NCI-H748 (cell line): ENCODE data around the gene SLC10A1.

Experiments
- DNase-seq: peaks from one replicate; lab custom pipeline; 2025; ENCODE audit not compliant: unreplicated experiment; lab: John Stamatoyannopoulos, UW

Gene SLC10A1

DNA sequence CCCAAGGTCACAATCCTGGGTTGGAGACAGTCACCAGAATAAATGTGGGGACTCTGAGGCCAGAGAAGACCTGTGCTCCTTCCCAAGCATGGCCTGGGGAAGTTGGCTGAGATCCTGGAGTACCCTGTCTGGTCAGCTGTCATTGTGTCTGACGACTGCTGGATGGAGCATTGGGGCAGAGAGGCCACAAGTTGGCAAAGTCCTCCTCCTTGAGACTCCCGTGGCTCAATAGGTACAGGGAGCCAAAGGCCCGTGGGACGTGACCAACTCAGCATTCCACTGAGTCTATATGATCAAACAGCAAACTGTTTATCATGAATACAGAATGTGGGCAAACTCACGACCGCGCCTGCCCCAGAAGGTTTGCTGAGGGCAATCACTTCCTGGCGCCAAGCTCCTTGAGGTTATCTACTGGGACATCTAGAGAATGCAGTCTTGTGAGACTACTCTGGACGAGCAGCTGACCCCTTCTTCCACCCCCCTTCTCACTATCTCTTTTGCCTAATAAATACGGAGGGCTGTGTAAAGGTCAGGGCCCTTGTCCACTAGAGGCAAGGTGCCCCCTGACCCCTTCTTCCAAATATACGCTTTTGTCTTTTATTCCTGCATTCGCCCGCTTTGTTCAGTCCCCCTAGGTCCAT is 14.3 kb upstream of the SLC10A1 start:
- no peak for DNase-seq

DNA sequence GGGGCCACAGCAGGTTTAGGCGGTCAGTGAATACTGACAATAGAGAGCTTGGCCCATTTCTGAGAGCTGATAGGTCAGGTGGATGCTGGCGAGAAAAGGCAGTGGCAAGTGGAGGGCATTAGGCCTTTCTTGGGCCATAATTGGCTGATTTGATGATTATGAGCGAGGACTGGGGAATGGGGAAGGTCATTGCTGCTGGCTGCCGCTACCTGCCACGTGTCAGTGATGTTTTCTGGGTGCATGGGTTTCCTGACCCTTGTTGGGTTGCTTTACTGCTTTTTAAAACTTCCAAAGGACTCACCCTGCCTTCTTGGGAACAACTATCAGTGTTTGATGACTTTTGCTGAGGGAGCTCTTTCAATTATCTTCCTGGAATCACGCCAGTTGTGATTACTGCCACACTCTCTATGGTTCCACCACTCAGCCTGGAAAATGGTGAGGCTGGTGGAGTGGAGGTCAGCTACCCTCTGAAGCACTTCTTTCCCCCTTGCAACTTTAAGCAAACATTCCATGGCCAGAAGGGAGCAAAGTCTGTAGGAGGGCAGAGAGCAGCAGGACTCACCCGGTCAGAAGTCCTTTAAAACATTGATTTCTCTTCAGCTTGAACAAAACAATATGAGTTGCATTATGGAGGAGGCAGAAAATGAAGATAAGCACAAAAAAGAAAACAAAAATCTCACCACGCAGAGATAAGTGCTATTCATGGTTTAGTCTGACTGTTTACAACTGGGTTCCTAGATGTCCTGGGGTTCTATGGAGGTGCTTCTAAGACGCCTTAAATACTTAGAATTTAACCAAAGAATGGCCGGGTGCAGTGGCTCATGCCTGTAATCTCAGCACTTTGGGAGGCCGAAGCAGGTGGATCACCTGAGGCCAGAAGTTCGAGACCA is 12.1 kb upstream of the SLC10A1 start:
- DNase-seq, result no peak

DNA sequence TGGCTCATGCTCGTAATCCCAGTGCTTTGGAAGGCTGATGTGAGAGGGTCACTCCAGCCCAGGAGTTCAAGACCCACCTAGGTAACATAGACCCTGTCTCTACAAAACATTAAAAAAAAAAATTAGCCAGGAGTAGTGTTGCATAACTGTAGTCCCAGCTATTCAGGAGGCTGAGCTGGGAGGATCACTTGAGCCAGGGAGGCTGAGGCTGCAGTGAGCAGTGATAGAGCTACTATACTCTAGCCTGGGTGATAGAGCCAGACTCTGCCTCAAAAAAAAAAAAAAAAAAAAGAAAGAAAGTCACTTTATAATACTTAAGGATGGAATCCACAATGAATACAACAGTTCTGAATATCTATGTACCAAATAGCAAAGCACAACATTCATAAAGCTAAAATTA is 10.2 kb upstream of the SLC10A1 start:
- no peak for DNase-seq

DNA sequence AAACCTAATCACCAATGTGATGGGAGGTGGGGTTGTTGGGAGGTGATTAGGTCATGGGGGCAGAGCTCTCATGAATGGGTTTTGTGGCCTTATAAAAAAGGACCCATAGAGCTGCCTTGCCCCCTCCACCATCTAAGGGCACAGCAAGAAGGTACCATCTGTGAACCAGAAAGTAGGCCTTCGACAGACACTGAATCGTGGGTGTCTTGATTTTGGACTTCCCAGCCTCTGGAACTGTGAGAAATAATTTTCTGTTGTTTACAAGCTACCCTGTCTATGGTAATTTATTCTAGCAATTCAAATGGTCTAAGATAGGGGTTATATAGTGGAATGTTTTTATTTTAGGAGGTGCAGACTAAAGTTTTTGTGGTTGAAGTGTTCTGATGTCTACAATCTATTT is 7.9 kb upstream of the SLC10A1 start:
- DNase-seq, result no peak

DNA sequence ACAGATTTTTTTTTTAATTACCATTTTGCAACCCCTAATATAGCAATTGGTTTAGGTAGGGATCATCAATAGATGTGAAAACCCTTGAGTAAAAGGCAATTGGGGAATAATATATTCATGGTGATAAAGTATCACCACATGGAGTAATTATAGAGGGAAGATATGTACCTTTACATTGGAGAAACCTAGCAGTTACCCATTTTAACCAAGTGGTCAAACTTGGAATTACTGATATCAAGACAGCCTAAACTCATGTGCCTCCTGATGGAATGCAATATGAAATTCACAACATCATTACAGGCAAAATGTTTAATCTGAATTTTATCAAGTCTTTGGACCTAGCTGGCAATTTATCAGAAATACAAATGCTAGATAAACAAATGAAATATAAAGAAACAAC is 6.7 kb upstream of the SLC10A1 start:
- DNase-seq, result no peak

DNA sequence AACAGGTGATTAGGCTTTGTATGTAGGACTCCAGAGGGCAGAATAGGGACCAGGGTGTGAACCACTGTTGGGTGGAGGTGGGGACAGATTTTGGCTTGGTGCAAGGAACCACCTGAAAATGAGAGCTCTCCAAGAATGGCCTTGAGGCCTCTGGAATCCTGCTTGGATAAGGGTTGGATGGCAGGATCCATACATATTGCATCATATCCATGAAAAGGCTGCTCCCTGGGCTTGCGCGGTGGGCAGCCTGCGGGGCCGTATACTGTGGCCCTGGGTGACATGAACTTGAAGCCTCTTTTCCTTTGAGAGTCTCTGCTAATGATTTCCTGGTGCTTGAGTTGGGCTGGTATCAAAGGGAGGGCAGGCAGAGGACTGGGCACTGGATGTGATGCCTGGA is 1.3 kb upstream of the SLC10A1 start:
- DNase-seq, result no peak

DNA sequence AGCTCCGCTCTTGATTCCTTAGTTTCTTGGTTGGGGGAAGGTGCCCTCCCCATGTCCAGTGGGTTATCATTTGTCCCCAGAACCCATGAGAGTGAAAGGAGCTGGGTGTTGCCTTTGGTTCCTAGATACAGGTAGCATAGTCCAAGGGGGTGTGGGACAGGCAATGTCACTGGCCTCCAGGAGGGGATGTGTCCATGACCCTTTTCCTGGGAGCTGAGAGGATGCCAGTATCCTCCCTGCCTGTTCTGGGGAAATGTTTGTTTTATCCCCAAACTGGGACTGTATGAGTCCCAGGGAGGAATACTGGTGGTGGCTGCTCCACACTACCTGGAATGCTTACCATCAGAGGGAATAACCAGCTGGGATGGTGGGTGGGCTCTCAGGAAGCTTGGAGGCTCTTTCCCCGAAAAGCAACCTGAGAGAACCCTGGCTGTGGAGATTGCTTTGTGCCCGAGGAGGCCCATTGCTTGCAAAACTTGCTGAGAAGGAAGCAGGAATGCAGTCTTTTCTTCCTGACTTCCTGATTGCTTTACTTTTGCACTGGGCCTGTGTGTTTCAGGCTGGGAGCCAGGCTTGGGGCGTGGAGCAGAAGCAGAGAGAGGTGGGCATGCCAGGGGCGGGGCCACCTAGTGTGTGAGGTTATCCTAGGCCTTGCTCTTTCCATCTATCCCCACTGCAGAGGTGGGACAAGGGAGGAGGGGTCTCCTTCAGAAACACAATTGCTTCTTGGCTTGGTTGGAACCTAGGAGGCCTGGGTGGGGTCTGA is 715 bp upstream of the SLC10A1 start:
- DNase-seq, result no peak

DNA sequence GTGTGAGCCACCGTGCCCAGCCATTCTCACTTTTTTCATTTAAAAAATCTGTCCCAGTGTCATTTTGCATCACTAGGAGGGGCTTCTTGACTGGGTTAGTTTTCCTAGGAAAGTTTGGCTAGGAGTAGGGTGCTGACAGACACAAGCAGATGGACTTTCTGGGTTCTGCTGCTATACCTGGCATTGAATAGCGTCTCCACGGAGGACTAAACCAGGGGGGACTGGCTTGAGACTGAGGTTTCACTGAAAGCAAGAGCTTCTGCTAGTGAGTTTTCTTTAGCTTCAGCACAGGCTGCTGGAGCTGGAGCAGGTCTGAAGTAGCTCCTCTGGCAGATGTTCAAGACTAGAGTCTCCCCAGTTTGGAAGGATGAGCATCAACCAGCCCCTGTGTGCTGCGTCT is 1.4 kb downstream of the SLC10A1 start:
- no peak for DNase-seq

DNA sequence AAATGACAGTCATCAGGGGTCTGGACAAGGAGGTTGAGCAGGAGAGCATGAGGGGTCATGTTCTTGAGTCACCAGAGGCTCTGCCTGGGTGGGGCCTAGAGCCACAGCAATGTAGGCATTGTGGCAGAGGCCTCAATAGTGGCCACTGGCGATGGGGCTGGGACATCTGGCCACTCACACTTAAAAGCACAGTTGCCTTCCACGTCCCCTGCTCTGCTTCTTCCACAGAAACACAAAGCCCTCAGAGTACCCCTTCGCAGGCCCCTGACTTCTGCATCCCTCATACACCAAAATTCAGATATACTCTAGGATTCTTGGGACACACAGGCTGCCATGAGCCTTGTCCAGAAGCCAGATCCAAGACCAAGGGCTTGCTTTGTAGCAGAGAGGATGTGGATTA is 2.2 kb downstream of the SLC10A1 start:
- no peak for DNase-seq

DNA sequence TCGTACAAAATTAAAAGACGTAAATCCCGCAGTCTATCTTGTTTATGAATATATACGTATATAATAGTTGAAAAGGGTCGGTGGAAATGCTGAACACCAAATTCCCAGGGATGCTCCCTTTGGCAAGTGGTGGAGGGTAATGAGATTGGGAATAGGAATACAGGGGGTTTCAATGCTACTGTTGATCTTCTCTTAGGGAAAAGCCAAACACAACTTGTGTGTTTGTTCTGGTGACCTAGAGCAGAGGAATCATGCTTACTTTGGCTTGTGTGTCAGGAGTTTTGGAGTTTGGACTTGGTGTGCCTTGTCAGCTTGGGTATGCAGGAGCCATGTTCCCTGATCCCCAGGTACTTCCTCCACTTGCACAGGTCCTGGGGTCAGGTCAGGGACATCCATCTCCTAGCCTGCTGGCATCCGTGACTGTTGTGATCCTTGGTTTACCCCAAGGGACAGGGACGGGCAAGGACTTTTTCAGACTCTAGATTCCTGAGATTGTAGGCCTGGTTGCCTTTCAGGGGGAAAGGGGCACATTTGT is 4.1 kb downstream of the SLC10A1 start:
- no peak for DNase-seq

DNA sequence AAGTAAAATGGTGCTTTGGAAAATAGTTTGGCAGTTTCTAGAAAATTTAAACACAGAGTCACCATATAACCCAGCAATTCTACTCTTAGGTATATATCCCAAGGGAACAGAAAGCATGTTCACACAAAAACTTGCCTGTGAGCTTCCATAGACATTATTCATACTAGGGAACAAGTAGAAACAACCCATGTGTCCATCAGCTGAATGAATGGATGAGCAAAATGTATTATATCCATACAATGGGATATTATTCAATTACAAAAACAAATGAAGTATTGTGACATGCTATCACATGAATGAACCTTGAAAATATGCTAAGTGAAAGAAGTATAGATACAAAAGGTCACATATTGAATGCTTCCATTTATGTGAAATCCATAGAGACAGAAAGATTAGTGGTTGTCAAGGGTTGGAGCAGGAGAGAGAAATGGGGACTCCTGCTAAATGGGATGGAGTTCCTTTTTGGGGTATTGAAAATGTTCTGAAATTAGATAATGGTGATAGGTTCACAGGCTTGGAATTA is 7.9 kb downstream of the SLC10A1 start:
- no peak for DNase-seq

DNA sequence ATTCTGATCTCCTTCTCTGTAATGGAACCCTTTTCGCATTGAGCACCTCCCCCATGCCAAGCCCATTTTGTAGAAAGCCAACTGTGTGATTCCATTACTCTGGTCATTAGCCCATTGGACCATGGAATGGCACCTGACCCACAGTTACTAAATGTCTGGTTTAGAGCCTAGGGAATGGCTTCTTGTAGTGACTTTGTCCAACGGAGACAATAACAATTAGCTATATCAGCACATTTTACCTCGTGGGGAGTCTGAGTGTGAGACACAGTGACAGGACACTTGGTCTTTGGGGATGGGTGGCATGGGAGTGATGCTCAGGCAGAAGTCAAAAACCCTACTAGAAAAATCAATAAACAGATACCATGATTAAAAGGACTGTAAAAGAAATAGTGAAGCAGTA is 10.4 kb downstream of the SLC10A1 start:
- no peak for DNase-seq

DNA sequence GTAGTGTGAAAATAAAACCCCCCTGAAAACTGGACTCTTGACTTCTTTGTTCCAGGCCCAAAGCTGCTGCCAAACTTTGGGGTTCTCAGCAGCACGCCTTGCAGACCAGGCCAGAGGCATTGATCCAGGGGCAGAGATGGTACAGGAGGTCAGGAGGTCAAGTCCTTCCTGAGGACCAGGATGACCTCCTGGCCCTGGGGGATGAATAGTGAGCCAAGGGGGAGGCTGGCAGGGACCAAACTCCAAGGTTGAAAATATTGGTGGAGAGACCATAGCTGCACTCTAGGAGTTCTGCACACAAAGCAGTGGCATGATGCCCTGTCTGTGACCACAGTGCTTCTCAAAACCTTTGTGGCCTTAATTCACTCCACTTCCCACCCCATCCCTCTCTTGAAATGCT is 12.1 kb downstream of the SLC10A1 start:
- no peak for DNase-seq

DNA sequence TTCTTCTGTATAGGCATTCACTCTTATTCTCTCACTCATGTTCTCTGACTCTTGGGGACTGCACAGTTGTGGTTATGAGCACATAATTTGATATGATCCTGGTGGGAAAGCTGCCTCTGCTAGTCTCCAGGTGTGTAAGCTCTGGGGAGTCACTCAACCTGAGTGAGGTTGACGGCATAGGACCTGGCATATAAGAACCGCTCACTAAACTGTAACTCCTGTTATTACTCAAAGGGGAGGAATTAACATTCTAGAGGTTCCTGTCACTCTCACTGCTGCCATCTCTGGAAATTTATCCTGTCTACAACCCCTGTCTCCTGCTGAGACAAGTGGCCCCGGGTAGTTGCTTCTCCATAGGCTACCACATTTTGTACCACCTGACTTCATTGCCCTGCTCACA is 16.1 kb downstream of the SLC10A1 start:
- DNase-seq, result no peak

DNA sequence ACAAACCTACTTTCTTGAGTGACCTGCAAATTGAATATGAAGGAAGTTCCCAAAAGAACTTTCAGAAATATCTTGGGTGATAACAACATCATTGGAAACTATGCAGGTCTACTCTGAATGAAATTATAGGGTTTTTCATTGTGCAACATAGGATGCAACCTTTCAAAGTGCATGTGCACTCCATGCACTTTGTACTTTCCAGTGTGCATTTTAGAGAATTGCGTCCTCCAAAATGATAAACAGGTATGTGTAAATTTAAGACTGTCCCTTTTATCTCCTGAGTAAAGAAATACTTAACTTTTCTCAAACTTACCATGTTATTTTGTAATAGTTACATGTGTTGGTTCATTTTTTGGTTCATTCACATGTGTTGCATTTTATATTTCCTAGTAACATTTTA is 16.9 kb downstream of the SLC10A1 start:
- no peak for DNase-seq

DNA sequence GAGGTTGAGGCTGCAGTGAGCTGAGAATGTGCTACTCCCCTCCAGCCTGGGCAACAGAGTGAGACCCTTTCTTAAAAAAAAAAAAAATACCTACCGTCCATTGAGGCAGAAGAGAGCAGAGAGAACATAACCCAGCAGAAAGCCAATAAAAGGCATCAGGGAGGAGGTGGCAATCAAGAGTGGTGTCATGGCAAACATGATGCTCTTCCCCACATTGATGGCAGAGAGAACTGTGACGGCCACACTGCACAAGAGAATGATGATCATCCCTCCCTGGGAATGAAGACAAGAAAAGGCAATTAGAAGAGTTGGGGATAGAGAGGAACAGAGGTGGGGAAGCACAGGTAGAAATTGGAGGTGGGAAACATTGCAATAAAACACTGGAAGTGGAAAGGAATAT is 18.0 kb downstream of the SLC10A1 start:
- no peak for DNase-seq

DNA sequence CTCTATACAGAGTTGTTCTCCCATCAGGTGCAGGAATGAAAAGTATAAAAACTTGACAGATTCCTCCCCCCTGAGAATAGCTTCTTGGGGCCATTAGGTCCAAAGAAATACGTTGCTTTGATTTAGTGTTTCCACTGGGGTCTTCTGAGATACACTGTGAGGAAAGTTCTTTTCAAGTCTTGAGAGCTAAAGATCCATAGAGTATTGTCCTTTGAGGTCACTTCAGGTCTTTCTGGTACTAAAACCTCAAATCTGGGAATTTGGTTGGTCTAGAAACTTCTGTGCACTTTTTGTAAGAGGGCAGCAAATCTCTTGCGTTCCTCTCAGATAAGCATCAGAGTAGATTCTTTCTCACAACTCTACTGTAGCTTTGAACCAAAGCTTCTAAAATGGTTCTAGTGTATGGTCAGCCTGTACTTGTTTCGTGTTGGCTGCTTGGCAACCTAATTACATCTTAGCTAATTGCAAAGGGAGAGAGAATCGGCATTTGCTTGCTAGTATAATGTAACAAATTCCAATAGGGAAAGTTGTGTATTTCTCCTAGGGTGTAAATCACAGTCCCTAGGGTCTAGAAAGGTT is 20.1 kb downstream of the SLC10A1 start:
- DNase-seq, result no peak

DNA sequence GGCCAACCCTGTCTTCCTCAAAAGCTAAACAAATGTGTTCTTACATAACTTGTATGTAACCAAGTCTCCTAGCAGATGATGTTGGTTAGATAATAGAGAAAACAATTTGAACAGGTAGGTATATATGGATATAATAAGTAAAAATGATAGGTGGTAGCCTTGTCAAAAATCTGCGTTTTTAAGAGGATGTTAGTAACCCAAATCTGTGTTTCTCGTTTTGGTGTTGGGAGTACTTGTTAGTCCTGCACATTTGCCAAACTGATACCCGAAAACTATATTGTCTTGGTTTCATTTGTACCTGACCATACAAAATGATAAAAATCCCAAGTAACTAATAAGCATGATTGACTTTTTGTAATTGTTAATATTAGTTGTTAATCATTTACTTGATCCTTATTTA is 22.0 kb downstream of the SLC10A1 start:
- DNase-seq, result no peak

DNA sequence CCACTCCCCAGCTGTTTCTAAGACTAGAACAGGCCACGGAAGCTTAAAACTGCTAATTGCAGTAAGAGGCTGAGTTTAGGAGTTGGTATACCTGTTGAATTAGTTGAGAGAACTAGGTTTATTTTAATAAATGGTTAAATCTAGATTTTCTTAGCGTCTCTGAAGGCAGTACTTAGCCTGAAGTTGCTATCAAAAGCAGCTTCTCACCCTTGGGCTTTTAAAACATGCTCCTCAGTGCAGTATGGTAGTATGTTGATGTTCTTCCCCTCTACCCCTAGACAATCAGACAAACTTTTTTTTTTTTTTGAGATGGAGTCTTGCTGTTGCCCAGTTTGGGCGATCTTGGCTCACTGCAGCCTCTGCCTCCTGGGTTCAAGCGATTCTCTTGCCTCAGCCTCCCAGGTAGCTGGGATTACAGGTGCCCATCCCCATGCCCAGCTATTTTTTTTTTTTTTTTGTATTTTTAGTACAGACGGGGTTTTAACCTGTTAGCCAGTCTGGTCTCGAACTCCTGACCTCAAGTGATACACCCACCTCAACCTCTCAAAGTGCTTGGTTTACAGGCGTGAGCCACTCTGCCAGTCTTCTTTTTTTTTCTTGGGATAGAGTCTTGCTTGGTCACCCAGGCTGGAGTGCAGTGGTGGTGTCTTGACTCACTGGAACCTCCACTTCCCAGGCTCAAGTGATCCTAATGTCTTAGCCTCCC is 23.3 kb downstream of the SLC10A1 start:
- DNase-seq, result no peak
